Central memory CD8-positive, alpha-beta T cell (primary cell): ENCODE results near the gene CACNA1A.
A peak's percentile ranks its signal among the peaks of the same experiment; 100 is the strongest.

Experiments
- ATAC-seq: fragments of 150-1000 bp; cut with Tn5 transposase; replicated peaks from 2 replicates; pipeline ENCODE4 v1.10.0; 2022; ENCODE audit warnings: mild to moderate bottlenecking, moderate FRiP score, moderate number of reproducible peaks; ENCODE audit not compliant: poor library complexity, severe bottlenecking; ENCODE audit errors: extremely low read depth
- DNase-seq, 2 donors: peaks; one replicate each; pipeline ENCODE4 v3.0.0; 2021; ENCODE audit warnings: low spot score in 2 of 2
- H3K27ac Mint-ChIP-seq: one replicate; pipeline ENCODE4 v1.8.0; 2022; ENCODE audit warnings: low read depth, mild to moderate bottlenecking, moderate library complexity, mixed read lengths
- H3K27me3 Mint-ChIP-seq: one replicate; pipeline ENCODE4 v1.8.0; 2022; ENCODE audit warnings: mixed read lengths
- H3K36me3 Mint-ChIP-seq: one replicate; pipeline ENCODE4 v1.8.0; 2022; ENCODE audit warnings: mild to moderate bottlenecking, moderate library complexity, mixed read lengths; ENCODE audit not compliant: insufficient read depth
- H3K4me1 Mint-ChIP-seq: one replicate; pipeline ENCODE4 v1.8.0; 2022; ENCODE audit warnings: mixed read lengths
- H3K4me3 Mint-ChIP-seq: one replicate; pipeline ENCODE4 v1.8.0; 2022; ENCODE audit warnings: mild to moderate bottlenecking, moderate library complexity, mixed read lengths
- H3K9me3 Mint-ChIP-seq: one replicate; pipeline ENCODE4 v1.8.0; 2022; ENCODE audit warnings: mixed read lengths

Gene CACNA1A

DNA sequence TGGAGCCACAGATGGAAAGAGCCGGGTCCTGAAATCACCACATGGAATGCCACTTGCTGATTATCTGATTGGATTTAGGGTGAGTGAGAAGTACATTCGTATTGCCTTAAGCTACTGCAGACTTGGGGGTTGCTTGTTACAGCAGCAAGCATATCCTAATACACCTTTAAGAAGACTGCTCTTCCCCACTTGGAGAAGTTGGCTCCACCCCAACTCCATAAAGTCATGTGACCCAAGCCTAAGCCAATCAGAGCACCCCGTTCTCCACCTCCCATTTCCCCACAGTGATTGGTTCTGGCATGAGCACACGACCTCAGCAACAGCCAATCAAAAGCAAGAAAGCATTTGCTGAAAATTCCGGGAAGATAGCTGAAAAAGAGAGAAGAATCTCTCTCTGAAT lies 23.1 kb downstream of the CACNA1A start:
- no peak for DNase-seq
- ATAC-seq = no peak
- Mint-ChIP-seq H3K4me3 (no peak overlapping the region), H3K9me3 (peaks cover 6% of the 10 kb centered on the region), H3K36me3 (no peaks in the 10 kb centered on the region), H3K27me3 (peaks cover 57% of the 10 kb centered on the region), H3K4me1 (no peaks in the 10 kb centered on the region), H3K27ac (no peak overlapping the region)

DNA sequence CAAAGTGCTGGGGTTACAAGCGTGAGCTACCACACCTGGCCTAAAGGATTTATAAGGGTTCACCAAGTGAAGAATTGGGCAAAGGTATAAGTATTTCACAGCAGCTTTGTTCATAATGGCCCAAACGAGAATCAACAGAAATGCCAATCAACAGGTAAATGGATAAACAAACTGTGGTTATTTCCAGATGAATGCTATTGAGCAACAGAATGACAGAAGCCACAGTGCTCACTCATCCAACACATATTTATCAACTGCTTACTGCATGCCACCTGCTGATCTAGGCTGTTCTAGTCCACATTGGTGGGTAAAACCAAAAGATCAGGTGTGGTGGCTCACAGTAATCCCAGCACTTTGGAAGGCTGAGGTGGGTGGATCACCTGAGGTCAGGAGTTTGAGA lies 27.7 kb downstream of the CACNA1A start:
- no peak for ATAC-seq
- Mint-ChIP-seq H3K4me1 (no peaks in the 10 kb centered on the region), H3K36me3 (peaks cover 1% of the 10 kb centered on the region), H3K4me3 (no peak overlapping the region), H3K27me3 (peaks cover 59% of the 10 kb centered on the region), H3K9me3 (peaks cover 23% of the 10 kb centered on the region), H3K27ac (no peak overlapping the region)
- DNase-seq = no peak

DNA sequence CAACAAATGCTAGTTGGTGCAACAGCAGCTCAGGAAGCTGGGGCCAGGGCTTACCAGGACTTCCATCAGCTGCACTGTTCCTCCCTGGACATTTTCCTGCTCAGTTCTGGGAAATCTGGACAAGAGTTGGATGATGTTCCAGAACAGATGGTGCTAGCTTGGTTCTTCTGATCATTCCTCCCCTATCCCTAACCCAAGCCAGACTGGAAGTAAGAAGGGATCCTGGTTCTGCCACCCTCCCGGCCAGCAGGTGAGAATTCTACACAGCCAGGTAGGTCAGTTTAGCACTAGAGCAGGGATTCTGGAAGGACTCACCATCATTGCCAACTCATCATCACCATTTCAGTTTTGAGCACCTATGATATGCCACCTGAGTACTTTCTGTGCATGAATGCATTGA lies 30.2 kb downstream of the CACNA1A start:
- H3K27ac Mint-ChIP-seq = no peak overlapping the region
- H3K4me1 Mint-ChIP-seq = no peaks in the 10 kb centered on the region
- peaks cover 56% of the 10 kb centered on the region for H3K27me3 Mint-ChIP-seq
- no peak for DNase-seq
- H3K36me3 Mint-ChIP-seq = peaks cover 1% of the 10 kb centered on the region
- H3K9me3 Mint-ChIP-seq = peaks cover 24% of the 10 kb centered on the region
- ATAC-seq = no peak
- no peak overlapping the region for H3K4me3 Mint-ChIP-seq

DNA sequence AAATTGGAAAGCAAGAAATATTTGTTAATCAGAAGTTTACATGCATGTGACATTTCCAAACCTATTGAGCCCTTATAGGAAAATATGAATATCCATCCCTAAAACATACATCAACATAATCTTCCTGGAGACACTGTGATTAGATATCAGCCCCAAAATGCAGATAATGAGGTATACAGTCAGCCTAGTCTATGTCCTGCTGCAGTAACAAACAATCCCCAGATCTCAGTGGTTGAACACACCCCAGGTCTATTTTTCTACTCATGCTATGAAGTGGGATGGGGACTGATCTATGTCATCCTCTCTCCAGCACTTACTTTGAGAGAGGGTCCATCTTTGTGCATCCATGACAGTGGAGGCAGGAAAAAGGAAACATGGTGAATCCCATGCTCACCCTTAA lies 31.2 kb downstream of the CACNA1A start:
- Mint-ChIP-seq H3K9me3 (peaks cover 29% of the 10 kb centered on the region), H3K4me1 (no peaks in the 10 kb centered on the region)

DNA sequence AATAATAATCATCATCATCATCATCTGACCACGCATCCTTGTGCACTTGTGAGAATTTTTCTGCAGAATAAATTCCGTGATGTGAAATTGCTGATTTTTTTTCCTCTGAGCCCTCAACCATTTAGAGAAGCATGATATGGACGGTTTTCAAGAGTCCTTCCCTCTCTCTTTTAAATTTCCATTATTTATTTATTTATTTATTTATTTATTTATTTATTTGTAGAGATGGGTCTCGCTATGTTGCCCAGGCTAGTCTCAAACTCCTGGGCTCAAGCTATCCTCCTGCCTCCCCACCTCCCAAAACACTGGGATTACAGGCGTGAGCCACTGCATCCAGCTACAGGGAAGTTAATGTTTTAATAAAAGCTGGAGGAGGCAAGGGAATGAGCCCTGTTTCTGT lies 39.6 kb downstream of the CACNA1A start:
- H3K36me3 Mint-ChIP-seq = no peaks in the 10 kb centered on the region
- H3K4me1 Mint-ChIP-seq = no peaks in the 10 kb centered on the region
- H3K27ac Mint-ChIP-seq = no peak overlapping the region
- ATAC-seq = no peak
- no peak for DNase-seq
- peaks cover 48% of the 10 kb centered on the region for H3K27me3 Mint-ChIP-seq
- H3K9me3 Mint-ChIP-seq = peaks cover 6% of the 10 kb centered on the region
- no peak overlapping the region for H3K4me3 Mint-ChIP-seq

More for the DNA sequence above, 31.2 kb downstream of the CACNA1A start:
- Mint-ChIP-seq H3K27ac (no peak overlapping the region), H3K36me3 (peaks cover 1% of the 10 kb centered on the region), H3K4me3 (no peak overlapping the region), H3K27me3 (peaks cover 66% of the 10 kb centered on the region)
- ATAC-seq = no peak
- DNase-seq = no peak

DNA sequence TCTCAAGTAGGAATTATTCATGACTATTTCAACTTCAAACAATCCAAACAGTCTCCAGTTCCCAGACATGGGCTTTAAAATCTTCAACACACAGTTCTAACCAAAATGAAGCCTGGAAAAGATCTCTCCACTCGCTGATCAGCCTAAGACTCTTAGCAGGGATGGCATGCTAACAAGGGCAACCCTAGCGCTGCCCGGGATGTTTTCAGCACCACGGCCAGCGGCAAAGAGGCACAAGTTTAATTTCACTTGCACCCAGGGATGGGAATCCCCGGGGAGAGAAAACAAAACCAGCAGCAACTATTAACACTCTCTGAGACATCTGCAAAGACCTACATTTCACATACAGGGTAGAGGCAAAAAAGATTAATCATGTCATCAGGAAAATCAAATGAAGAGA lies 43.0 kb downstream of the CACNA1A start:
- H3K36me3 Mint-ChIP-seq = no peaks in the 10 kb centered on the region
- ATAC-seq (no peak), DNase-seq (no peak)
- no peaks in the 10 kb centered on the region for H3K4me1 Mint-ChIP-seq
- H3K27me3 Mint-ChIP-seq = peaks cover 55% of the 10 kb centered on the region
- no peak overlapping the region for H3K4me3 Mint-ChIP-seq
- no peak overlapping the region for H3K27ac Mint-ChIP-seq
- H3K9me3 Mint-ChIP-seq = no peaks in the 10 kb centered on the region

DNA sequence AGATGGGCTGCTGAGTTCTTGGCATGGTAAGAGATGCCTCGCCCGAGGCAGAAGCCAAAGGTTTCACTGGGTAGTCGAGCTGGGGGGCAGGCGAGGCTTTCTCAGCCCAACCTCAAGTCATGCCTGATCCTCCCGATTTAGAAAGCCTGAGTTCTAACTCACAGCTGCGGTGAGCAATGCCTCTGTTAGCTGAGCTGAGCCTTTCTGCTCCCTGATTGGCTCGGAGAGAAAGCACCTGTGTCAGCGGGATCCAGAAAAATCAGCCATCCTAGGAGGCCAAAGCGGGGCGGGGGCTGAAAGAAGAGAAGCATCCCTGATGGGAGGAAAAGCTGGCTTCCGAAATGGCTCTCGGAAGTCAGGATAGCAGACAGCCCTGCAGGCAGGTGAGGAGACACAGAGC lies 44.7 kb downstream of the CACNA1A start:
- no peaks in the 10 kb centered on the region for H3K36me3 Mint-ChIP-seq

DNA sequence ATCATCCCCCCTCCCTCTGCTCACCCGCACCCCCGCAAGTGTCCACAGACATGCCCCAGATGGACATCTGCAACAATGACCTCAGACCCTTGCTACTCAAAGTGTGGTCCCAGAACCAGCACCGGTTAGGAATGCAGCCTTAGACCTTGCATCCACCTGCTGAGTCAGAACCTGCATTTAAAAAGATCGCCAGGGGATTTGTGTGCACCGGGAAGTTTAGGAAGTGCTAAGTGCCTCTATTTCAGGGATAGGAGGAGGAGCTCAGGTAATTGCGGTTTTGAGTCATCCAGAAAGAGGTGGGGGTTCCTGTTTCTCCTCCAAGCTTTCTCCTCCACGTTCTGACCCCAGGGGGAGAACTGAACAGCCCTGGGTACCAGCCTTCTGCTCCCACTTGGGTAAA lies 46.2 kb downstream of the CACNA1A start:
- Mint-ChIP-seq H3K9me3 (no peaks in the 10 kb centered on the region), H3K4me1 (no peaks in the 10 kb centered on the region), H3K27ac (no peak overlapping the region), H3K4me3 (no peak overlapping the region), H3K36me3 (no peaks in the 10 kb centered on the region), H3K27me3 (peaks cover 57% of the 10 kb centered on the region)
- no peak for DNase-seq
- no peak for ATAC-seq

More for the DNA sequence above, 44.7 kb downstream of the CACNA1A start:
- DNase-seq = no peak
- H3K27ac Mint-ChIP-seq = no peak overlapping the region
- no peaks in the 10 kb centered on the region for H3K9me3 Mint-ChIP-seq
- ATAC-seq = no peak
- H3K4me3 Mint-ChIP-seq = no peak overlapping the region
- H3K4me1 Mint-ChIP-seq = no peaks in the 10 kb centered on the region
- H3K27me3 Mint-ChIP-seq = peaks cover 58% of the 10 kb centered on the region

DNA sequence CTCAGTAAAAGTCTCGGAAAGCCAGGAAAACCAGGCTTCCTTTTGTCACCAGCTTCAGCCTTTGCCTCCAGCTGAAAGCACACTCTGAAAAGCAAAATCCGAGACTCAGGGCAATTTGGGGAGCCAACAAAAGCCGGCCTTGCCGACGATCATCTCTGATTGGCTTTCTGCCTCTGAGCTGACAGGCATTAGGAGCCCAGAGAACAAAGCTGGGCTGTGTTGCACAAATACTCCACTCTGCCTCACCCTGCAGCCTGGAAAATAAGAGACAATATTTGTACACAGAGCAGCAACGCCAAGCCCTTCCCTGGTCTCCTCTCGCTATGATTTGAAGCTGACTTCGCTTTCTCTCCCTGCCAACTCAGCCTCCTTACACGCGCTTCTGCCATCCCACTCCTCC lies 46.9 kb downstream of the CACNA1A start:
- no peaks in the 10 kb centered on the region for H3K4me1 Mint-ChIP-seq
- H3K4me3 Mint-ChIP-seq = no peak overlapping the region
- peaks cover 56% of the 10 kb centered on the region for H3K27me3 Mint-ChIP-seq
- H3K9me3 Mint-ChIP-seq = no peaks in the 10 kb centered on the region
- no peak overlapping the region for H3K27ac Mint-ChIP-seq
- ATAC-seq (no peak), DNase-seq (no peak)
- no peaks in the 10 kb centered on the region for H3K36me3 Mint-ChIP-seq

DNA sequence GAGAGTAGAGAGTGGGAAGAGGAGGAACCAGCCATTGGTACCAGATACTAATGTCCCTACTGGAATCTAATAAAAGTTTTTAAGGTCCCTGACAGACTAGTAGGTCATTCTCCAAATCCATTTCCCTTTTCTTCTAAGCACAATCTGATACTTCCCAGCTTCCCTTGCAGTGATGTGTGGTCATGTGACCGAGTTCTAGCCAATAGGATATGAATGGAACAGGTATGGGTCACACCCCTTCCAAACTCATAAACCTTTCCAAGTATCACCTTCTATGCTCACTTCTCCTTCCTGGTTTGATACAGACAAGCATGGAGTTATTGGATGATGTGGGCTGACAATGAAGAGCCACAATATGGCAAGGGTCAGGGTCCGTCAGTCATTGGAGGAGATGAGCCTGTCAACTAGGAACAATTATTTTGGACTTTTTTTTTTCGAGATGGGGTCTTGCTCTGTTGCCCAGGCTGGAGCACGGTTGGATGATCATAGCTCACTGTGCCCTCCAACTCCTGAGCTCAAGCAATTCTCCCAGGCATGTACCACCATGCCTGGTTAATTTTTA lies 54.8 kb downstream of the CACNA1A start:
- H3K27me3 Mint-ChIP-seq = peaks cover 22% of the 10 kb centered on the region
- H3K9me3 Mint-ChIP-seq = peaks cover 16% of the 10 kb centered on the region

DNA sequence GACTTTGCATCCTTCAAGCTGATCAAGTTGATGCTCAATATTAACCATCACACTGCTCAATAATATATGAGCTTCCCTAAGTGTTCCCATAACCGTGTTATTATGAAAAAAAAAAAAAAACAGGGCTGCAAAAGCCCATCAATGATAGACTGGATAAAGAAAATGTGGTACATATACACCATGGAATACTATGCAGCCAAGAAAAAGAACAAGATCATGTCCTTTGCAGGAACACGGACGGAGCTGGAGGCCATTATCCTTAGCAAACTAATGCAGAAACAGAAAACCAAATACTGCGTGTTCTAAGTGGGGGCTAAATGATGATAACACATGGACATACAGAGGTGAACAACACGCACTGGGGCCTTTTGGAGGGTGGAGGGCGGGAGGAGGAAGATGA lies 58.3 kb downstream of the CACNA1A start:
- Mint-ChIP-seq H3K27ac (no peak overlapping the region), H3K27me3 (peaks cover 36% of the 10 kb centered on the region), H3K36me3 (peaks cover 3% of the 10 kb centered on the region), H3K4me3 (no peak overlapping the region), H3K4me1 (no peaks in the 10 kb centered on the region), H3K9me3 (peaks cover 16% of the 10 kb centered on the region)
- no peak for ATAC-seq
- no peak for DNase-seq

More for the DNA sequence above, 54.8 kb downstream of the CACNA1A start:
- Mint-ChIP-seq H3K27ac (no peak overlapping the region), H3K4me1 (no peaks in the 10 kb centered on the region), H3K4me3 (no peak overlapping the region), H3K36me3 (peaks cover 3% of the 10 kb centered on the region)
- DNase-seq (no peak), ATAC-seq (no peak)

DNA sequence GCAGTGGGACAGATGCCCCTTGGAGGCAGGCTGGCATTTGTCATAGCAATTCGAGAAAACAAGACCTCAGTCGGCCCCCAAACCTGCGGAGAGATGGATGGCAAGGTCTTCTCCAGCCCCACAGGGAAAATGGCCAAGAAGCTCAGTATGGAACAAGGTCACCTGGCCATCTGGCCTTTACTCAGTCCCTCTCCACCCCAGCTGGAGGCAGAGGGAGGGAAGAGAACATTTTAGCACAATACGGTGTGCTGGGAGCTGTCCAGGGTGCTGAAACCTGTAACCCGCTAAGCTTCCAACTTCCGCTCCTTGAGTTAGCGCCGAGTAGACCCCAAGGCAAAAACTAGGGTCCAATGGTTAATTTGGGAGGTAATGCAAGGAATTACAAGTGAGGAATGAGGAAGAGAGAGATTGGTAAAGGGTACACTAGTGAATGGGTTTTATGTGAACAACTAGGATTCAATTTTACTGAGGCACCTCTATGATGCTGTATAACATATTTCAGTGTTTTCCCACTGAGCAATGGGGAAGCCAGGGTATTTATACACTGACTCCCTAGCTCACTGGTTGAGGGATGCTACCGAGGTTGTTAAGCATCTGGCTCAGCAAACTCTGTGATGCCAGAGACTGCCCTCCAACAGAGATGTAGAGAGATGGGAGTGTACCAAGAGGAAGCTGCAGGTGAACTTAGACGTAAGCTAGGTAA lies 64.3 kb downstream of the CACNA1A start:
- no peak overlapping the region for H3K27ac Mint-ChIP-seq
- H3K36me3 Mint-ChIP-seq = no peaks in the 10 kb centered on the region
- peaks cover 4% of the 10 kb centered on the region for H3K9me3 Mint-ChIP-seq
- no peaks in the 10 kb centered on the region for H3K4me1 Mint-ChIP-seq
- peak in 1 of 2 donors; percentile 25 for DNase-seq
- H3K27me3 Mint-ChIP-seq = peaks cover 31% of the 10 kb centered on the region
- H3K4me3 Mint-ChIP-seq = no peak overlapping the region
- ATAC-seq = no peak

DNA sequence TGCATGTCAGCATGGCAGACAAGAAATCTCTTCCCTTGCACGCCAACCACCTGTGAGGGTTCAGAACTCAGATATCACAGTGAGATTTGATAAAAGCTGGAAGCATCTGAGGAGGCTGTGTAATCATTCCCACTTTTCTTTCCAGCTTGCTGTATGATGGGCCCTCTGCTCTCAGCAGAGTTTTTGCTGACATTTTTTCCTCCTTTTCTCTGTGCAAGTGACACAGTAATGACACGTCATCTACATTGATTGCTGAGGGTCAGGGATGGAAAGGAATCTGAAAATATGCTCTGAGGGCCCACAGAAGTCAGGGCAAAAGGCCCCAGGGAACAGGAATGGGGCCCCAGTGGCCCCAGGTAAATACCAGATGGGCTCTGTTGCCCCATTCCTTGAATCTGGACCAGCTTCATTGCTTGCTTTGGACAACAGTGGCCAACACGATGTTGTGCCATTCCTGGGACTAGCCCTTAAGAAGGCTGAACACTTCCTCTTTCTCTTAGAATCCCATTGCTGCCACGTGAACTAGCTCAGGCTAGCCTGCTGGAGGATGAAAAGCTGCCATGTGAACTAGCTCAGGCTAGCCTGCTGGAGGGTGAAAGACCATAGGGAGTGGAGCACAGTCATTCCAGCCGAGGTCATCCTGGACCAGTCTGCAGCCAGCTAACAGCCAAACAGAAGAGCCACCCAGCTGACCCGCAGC lies 68.2 kb downstream of the CACNA1A start:
- Mint-ChIP-seq H3K27ac (no peak overlapping the region), H3K4me1 (no peaks in the 10 kb centered on the region), H3K36me3 (peaks cover 1% of the 10 kb centered on the region), H3K27me3 (peaks cover 8% of the 10 kb centered on the region), H3K9me3 (peaks cover 4% of the 10 kb centered on the region), H3K4me3 (no peak overlapping the region)
- ATAC-seq = no peak
- no peak for DNase-seq
